Mammary epithelial cell (primary cell): ENCODE measurements around the gene FMO2.

Experiments used
- EZH2 ChIP-seq: IDR thresholded peaks from 2 replicates; pipeline ENCODE4 v1.6.1; 2012; ENCODE audit warnings: low read length, inconsistent platforms, borderline replicate concordance
- TF ChIP-seq, protein P1 (sequence below), 2 donors: IDR thresholded peaks in 1 of 2; conservative IDR thresholded peaks in 1 of 2; 2 replicates each; pipeline ENCODE4 v1.5.1; 2011 to 2012; ENCODE audit warnings: inconsistent platforms in 2 of 2, low read length in 2 of 2, mild to moderate bottlenecking in 2 of 2, control low read depth in 1 of 2, low read depth in 1 of 2; ENCODE audit not compliant: insufficient read depth in 1 of 2; ENCODE audit errors: extremely low read depth in 1 of 2

DNA sequence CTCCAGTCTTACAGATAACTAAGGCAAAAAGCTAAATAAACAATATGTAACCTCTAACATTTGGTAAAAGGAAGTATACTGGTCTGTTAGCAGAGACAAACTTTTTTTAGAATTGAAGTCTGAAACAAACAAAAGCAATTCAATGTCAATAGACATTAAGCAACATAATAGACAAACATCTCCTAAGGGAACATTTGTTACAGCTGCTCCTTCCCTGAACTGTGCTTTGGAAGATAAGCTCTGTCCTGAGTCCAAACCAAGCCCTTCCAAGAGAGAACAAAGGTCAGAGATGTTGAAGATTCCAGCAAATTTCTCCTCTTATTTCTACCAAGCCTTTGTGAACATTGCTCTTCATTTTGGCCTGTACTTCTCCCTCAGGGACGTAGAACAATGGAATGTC lies 25.3 kb downstream of the FMO2 start:
- TF ChIP-seq, protein P1, sequence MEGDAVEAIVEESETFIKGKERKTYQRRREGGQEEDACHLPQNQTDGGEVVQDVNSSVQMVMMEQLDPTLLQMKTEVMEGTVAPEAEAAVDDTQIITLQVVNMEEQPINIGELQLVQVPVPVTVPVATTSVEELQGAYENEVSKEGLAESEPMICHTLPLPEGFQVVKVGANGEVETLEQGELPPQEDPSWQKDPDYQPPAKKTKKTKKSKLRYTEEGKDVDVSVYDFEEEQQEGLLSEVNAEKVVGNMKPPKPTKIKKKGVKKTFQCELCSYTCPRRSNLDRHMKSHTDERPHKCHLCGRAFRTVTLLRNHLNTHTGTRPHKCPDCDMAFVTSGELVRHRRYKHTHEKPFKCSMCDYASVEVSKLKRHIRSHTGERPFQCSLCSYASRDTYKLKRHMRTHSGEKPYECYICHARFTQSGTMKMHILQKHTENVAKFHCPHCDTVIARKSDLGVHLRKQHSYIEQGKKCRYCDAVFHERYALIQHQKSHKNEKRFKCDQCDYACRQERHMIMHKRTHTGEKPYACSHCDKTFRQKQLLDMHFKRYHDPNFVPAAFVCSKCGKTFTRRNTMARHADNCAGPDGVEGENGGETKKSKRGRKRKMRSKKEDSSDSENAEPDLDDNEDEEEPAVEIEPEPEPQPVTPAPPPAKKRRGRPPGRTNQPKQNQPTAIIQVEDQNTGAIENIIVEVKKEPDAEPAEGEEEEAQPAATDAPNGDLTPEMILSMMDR (conservative IDR thresholded peaks at IDR 0.05 in 1 of 2, IDR thresholded peaks at IDR 0.05 in 1 of 2; ENCODE audit: extremely low read depth in 1 of 2, insufficient read depth in 1 of 2, low read depth in 1 of 2, low read length in 2 of 2): no peak
- no peak for TF ChIP-seq EZH2
